BLaER1 (cell line): ENCODE data around the gene PTPRC.
"Not testable (repeated sequence)": the region's sequence is repeated elsewhere in the genome, so short reads cannot be mapped to it uniquely, and the experiment has no call there.

Source experiments
- H3K27ac ChIP-seq: shearing (Covaris generic); formaldehyde crosslinking; 2 replicates; pipeline ENCODE4 v1.8.1; 2022
- H3K27me3 ChIP-seq: shearing (Covaris generic); formaldehyde crosslinking; 2 replicates; pipeline ENCODE4 v1.8.1; 2022
- H3K36me3 ChIP-seq: shearing (Covaris generic); formaldehyde crosslinking; 2 replicates; pipeline ENCODE4 v1.8.1; 2022
- H3K4me1 ChIP-seq: shearing (Covaris generic); formaldehyde crosslinking; 2 replicates; pipeline ENCODE4 v1.8.1; 2022
- H3K4me2 ChIP-seq: shearing (Covaris generic); formaldehyde crosslinking; 2 replicates; pipeline ENCODE4 v1.8.1; 2022
- H3K4me3 ChIP-seq: shearing (Covaris generic); formaldehyde crosslinking; 2 replicates; pipeline ENCODE4 v1.8.1; 2022
- H3K9ac ChIP-seq: shearing (Covaris generic); formaldehyde crosslinking; 2 replicates; pipeline ENCODE4 v1.8.1; 2022
- H3K9me3 ChIP-seq: shearing (Covaris generic); formaldehyde crosslinking; 2 replicates; pipeline ENCODE4 v1.8.1; 2022
- H4K20me1 ChIP-seq: shearing (Covaris generic); formaldehyde crosslinking; 2 replicates; pipeline ENCODE4 v1.8.1; 2022
- Cebpa-rat ChIP-seq: shearing (Covaris generic); IDR thresholded peaks from 2 replicates; pipeline ENCODE4 v1.8.1; 2022

The PTPRC gene

DNA sequence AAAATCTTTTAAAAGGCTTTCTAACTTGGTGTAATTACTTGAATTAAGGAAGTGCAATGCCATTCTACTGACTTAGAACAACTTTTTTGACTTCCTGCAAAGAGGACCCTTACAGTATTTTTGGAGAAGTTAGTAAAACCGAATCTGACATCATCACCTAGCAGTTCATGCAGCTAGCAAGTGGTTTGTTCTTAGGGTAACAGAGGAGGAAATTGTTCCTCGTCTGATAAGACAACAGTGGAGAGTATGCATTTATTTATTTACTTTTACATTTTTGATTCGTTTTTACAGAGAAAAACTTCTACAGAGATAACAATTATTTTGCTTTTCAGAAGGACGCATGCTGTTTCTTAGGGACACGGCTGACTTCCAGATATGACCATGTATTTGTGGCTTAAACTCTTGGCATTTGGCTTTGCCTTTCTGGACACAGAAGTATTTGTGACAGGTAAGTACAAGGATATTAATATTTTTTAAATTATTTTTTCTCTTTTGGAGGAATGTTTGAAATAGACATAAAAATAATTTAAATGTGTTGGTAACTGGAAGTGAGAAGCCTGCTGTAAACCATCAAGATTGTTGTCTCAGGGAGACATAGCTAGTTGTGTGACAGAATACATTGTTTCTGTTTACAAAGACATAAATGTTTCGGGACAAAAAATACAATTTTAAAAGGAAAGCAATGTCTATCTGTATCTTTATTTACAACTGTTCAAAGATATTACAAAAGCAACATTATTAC lies at the start of gene PTPRC:
TSS of gene PTPRC (plus strand) at position 147 of the 742 bp plus-strand sequence. CDS start at position 376, 229 bp downstream.
- Histone ChIP-seq H3K27ac (no peak within 1 kb of the TSS), H3K4me1 (peaks cover 24% of the 10 kb centered on the region), H3K9ac (no peak within 1 kb of the TSS), H3K4me2 (peak within 1 kb of the TSS; percentile 18), H3K4me3 (no peak within 1 kb of the TSS), H3K9me3 (no peaks in the 10 kb centered on the region), H4K20me1 (no peaks in the 10 kb centered on the region), H3K27me3 (no peaks in the 10 kb centered on the region), H3K36me3 (no peaks in the 10 kb centered on the region)
- TF ChIP-seq Cebpa-rat, result no peak

GRCh38 chr1:198590454-198590853 lies 48.4 kb upstream of the PTPRC start:
- Histone ChIP-seq H4K20me1 (no peaks in the 10 kb centered on the region), H3K27me3 (no peaks in the 10 kb centered on the region)
- TF ChIP-seq Cebpa-rat, result no peak

GRCh38 chr1:198595765-198596164 lies 43.1 kb upstream of the PTPRC start:
- H3K9ac ChIP-seq, result no peak overlapping the region
- no peaks in the 10 kb centered on the region for H3K36me3 ChIP-seq
- no peak overlapping the region for H3K4me3 ChIP-seq
- H3K27me3 ChIP-seq, result no peaks in the 10 kb centered on the region
- peaks cover 8% of the 10 kb centered on the region for H3K9me3 ChIP-seq
- peak overlapping the region; percentile 18 for H3K4me2 ChIP-seq
- TF ChIP-seq Cebpa-rat, result no peak
- peaks cover 45% of the 10 kb centered on the region for H3K4me1 ChIP-seq
- H4K20me1 ChIP-seq, result no peaks in the 10 kb centered on the region
- no peak overlapping the region for H3K27ac ChIP-seq

More at GRCh38 chr1:198590454-198590853, 48.4 kb upstream of the PTPRC start:
- peaks cover 24% of the 10 kb centered on the region for H3K9me3 ChIP-seq
- no peak overlapping the region for H3K4me3 ChIP-seq
- no peak overlapping the region for H3K9ac ChIP-seq
- H3K27ac ChIP-seq, result no peak overlapping the region
- H3K36me3 ChIP-seq, result no peaks in the 10 kb centered on the region
- H3K4me1 ChIP-seq, result peaks cover 6% of the 10 kb centered on the region
- H3K4me2 ChIP-seq, result no peak overlapping the region

DNA sequence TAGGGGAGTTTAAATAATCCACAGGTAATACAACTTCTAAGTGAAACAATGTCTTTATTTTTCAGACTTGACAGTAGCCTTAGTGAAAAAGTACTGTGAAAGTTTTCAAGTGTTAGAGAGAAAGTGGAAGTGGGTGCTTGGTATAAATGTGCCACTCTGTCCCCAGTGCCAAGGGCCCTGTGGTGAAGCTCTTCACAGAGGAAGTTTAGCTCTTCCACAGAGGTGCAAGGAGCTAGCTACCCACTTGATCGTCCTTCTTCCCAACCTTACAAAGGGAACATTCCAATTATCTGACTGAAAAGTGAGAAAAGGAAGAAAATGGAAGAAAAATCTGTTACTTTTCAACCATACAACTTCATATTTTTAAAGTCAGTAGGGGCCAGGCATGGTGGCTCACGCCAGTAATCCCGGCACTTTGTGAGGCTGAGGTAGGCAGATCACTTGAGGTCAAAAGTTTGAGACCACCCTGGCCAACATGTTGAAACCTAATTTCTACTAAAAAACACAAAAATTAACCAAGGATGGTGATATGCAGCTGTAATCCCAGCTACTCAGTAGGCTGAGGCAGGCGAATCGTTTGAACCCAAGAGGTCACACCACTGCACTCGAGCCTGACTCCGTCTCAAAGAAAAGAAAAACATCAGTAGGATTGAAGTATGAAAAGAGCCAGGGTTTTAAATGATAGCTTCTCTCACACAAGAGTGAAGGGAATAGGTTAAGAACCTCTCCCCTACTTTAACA lies 41.0 kb upstream of the PTPRC start:
- Histone ChIP-seq H3K4me1 (peaks cover 49% of the 10 kb centered on the region), H3K27ac (peak overlapping the region; percentile 80), H3K4me3 (no peak overlapping the region), H3K4me2 (peak overlapping the region; percentile 71), H4K20me1 (no peaks in the 10 kb centered on the region), H3K9ac (no peak overlapping the region), H3K36me3 (no peaks in the 10 kb centered on the region), H3K9me3 (peaks cover 8% of the 10 kb centered on the region; the same call in 1 of the 2 replicates), H3K27me3 (no peaks in the 10 kb centered on the region)
- no peak for TF ChIP-seq Cebpa-rat

DNA sequence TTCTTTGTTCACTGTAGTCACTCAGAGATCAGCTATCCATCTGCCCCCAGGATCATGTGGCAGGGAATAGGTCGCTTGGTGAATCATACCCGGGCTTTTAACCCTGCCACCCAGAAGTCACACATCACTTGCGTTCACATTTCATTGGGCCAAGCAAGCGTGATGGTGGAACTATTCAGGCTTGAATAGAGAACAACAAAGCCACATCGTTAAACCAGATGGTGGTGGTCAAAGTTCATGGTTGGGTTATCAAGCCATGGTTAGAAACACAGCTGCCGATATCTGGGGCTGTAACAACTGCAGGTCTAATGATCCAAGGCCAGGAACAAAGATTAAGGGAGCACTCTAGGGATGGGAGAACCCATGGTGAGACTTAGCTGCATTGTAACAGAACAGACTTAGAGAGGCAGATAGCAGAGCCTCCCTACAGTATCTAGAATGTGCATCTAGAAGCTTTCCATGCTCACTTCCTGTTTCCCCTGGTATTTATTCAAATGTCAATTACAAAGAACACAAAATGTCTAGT lies 40.0 kb upstream of the PTPRC start:
- peaks cover 49% of the 10 kb centered on the region for H3K4me1 ChIP-seq
- peak overlapping the region; percentile 71 for H3K4me2 ChIP-seq
- no peaks in the 10 kb centered on the region for H3K27me3 ChIP-seq
- no peaks in the 10 kb centered on the region for H3K36me3 ChIP-seq
- no peaks in the 10 kb centered on the region for H4K20me1 ChIP-seq
- H3K27ac ChIP-seq, result peak overlapping the region; percentile 80
- TF ChIP-seq Cebpa-rat, result no peak
- H3K9ac ChIP-seq, result peak overlapping the region; percentile 42; the same call in 1 of the 2 replicates
- peaks cover 8% of the 10 kb centered on the region; the same call in 1 of the 2 replicates for H3K9me3 ChIP-seq
- no peak overlapping the region for H3K4me3 ChIP-seq

GRCh38 chr1:198599749-198600148 lies 39.1 kb upstream of the PTPRC start:
- TF ChIP-seq Cebpa-rat, result no peak
- peaks cover 8% of the 10 kb centered on the region; the same call in 1 of the 2 replicates for H3K9me3 ChIP-seq
- H3K4me3 ChIP-seq, result peak overlapping the region; percentile 8; the same call in 1 of the 2 replicates
- H3K9ac ChIP-seq, result no peak overlapping the region
- H3K4me1 ChIP-seq, result peaks cover 56% of the 10 kb centered on the region
- peak overlapping the region; percentile 70 for H3K27ac ChIP-seq
- no peaks in the 10 kb centered on the region for H4K20me1 ChIP-seq
- H3K27me3 ChIP-seq, result no peaks in the 10 kb centered on the region
- H3K4me2 ChIP-seq, result peak overlapping the region; percentile 71
- no peaks in the 10 kb centered on the region for H3K36me3 ChIP-seq

- Histone ChIP-seq H3K36me3 (no peaks in the 10 kb centered on the region), H3K4me1 (peaks cover 57% of the 10 kb centered on the region), H3K9ac (no peak overlapping the region)
These were observed 37.9 kb upstream of the PTPRC start for GRCh38 chr1:198600906-198601305.

GRCh38 chr1:198601310-198601709 lies 37.5 kb upstream of the PTPRC start:
- H3K4me1 ChIP-seq, result peaks cover 59% of the 10 kb centered on the region
- not testable (repeated sequence) for H3K9me3 ChIP-seq, H3K27ac ChIP-seq

More at GRCh38 chr1:198600906-198601305, 37.9 kb upstream of the PTPRC start:
- H3K27ac ChIP-seq, result no peak overlapping the region; the same call in 1 of the 2 replicates
- H4K20me1 ChIP-seq, result no peaks in the 10 kb centered on the region
- H3K27me3 ChIP-seq, result no peaks in the 10 kb centered on the region
- no peak for TF ChIP-seq Cebpa-rat
- 0 out of 2 replicates have a peak overlapping the region, but pooled peaks have one; percentile 9 for H3K4me2 ChIP-seq
- H3K9me3 ChIP-seq, result peaks cover 8% of the 10 kb centered on the region; the same call in 1 of the 2 replicates
- no peak overlapping the region for H3K4me3 ChIP-seq

GRCh38 chr1:198601936-198602889 lies 36.6 kb upstream of the PTPRC start:
- H3K36me3 ChIP-seq, result no peaks in the 10 kb centered on the region
- no peak overlapping the region for H3K4me3 ChIP-seq
- peaks cover 59% of the 10 kb centered on the region for H3K4me1 ChIP-seq
- no peak overlapping the region for H3K4me2 ChIP-seq
- TF ChIP-seq Cebpa-rat, result no peak
- H3K27ac ChIP-seq, result no peak overlapping the region
- H3K9ac ChIP-seq, result no peak overlapping the region
- H3K9me3 ChIP-seq, result peaks cover 8% of the 10 kb centered on the region; the same call in 1 of the 2 replicates
- H4K20me1 ChIP-seq, result no peaks in the 10 kb centered on the region
- no peaks in the 10 kb centered on the region for H3K27me3 ChIP-seq

More at GRCh38 chr1:198601310-198601709, 37.5 kb upstream of the PTPRC start:
- not testable (repeated sequence) for H3K4me2 ChIP-seq, H4K20me1 ChIP-seq, H3K9ac ChIP-seq, H3K27me3 ChIP-seq, H3K4me3 ChIP-seq, H3K36me3 ChIP-seq
